COLO829 (cell line): ENCODE measurements around the gene DTX3.
"Not testable (repeated sequence)": the region's sequence is repeated elsewhere in the genome, so short reads cannot be mapped to it uniquely, and the experiment has no call there.

Source experiments
- DNase-seq: peaks from one replicate; pipeline ENCODE4 v3.0.0; 2012; ENCODE audit warnings: low spot score

The DTX3 gene

DNA sequence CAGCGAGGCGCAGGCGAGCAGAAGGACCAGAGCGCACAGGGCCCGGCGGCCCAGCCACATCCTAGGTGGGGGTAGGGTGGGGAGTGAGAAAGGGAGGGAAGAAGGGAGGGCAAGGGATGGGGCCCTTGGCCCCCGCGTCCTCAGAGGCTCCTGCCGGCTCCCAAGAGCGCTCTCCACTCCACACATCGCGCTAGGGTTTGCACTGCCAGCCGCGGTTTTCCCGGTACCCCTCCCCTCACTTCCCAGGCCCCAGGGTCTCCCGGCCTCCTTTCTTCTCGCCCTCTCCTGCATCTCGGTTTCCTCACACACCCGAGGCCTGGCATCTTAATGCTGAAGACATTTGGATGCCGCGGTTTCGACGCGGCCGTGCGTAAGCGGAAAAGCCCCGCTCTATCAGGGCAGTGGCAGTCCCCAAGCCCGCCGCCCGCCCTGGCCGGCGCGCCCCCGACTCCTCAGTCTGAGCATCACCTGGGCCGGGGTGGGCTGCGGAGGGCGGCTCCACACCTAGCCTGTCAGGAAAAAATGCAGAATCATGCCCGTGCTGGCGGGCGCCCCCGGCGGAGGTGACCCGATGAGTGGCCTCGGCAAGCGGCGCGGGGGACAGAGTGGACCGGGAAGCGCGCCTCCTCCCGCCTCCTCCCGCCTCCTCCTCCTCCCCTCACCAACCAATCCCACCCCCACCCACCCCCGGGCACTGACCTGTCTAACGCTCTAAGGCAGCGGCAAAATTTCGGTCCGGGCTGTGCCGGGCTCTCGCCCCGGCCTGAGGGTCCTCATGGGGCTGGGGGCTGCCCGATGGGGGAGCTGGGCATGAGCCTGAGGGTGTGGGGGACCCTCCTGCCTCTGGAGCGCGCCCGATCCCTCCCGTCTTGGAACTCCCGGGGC lies 27.7 kb downstream of the DTX3 start:
- no peak for DNase-seq

- DNase-seq = peak; percentile 57
These were observed 28.6 kb downstream of the DTX3 start, which contains the start of gene B4GALNT1 for GRCh38 chr12:57632958-57633840. Gene B4GALNT1, minus strand, starts transcription at chr12:57633201. Its CDS starts 1,069 bp downstream, at chr12:57632132.

DNA sequence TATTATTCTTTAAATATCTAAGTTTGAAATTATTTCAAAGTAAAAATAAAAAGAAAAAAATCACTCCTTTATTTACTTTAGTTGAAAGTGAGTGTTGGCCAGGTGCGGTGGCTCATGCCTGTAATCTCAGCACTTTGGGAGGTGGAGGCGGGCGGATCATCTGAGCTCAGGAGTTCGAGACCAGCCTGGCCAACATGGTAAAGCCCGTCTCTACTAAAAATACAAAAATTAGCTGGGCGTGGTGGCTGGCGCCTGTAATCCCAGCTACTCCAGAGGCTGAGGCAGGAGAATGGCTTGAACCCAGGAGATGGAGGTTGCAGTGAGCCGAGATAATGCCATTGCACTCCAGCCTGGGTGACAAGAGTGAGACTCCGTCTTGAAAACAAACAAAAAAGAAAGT lies 32.1 kb downstream of the DTX3 start:
- DNase-seq = not testable (repeated sequence)

GRCh38 chr12:57637364-57637763 lies 32.7 kb downstream of the DTX3 start:
- DNase-seq = no peak

- no peak for DNase-seq
These were observed 33.5 kb downstream of the DTX3 start for GRCh38 chr12:57638096-57638495.

DNA sequence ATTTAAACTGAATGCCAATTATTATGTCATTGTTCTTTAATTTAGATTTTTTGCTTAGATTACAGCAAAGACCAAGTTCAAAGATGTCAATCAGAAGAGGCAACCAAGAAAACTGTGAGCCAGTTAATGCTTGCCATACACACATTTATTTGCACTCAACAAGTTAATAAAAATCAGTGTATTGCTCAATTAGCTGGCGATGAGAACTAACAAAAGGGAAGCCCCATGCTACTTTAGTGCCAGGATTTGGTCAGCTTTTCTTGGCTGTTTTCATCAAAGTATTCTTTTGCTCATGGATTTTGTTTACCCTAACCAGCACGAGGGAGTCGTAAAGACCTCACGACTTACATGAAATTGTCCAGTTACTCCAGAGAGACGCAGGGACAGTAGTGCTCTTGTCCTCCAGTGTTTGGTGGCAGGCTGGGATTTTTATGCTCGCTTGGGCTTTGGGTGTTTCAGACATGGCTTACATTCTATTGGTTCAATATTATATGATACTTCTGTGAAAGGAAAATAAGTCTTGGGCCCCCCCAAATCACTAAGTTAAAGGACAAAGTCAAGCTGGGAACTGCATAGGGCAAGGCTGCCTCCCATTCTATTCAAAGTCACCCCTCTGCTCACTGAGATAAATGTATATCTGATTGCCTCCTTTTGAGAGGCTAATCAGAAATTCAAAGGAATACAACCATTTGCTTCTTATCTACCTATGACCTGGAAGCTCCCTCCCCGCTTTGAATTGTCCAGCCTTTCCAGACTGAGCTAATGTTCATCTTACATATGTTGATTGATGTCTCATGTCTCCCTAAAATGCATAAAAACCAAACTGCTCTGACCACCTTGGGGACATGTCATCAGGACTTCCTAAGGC lies 35.8 kb downstream of the DTX3 start:
- no peak for DNase-seq

- DNase-seq = no peak
These were observed 37.2 kb downstream of the DTX3 start for GRCh38 chr12:57641699-57642442.

DNA sequence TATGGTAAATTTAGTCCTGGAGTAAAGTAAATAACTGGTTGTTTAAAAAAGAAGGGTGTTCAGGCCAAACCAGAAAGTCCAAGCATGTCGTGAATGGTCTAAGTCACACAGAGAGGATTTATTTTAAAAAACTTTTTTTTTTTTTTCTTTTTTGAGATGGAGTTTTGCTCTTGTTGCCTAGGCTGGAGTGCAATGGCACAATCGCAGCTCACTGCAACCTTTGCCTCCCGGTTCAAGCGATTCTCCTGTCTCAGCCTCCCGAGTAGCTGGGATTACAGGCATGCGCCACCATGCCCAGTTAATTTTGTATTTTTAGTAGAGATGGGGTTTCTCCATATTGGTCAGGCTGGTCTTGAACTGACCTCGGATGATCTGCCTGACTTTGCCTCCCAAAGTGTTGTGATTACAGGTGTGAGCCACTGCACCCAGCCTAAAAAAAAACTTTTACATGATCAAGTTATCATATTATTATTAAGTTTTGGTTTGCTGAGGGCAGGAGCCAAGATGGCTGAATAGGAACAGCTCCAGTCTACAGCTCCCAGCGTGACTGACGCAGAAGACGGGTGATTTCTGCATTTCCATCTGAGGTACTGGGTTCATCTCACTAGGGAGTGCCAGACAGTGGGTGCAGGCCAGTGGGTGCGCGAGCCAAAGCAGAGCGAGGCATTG lies 41.5 kb downstream of the DTX3 start:
- DNase-seq = not testable (repeated sequence)

GRCh38 chr12:57646659-57647049 lies 42.0 kb downstream of the DTX3 start:
- not testable (repeated sequence) for DNase-seq

GRCh38 chr12:57654042-57654441 lies 49.4 kb downstream of the DTX3 start:
- DNase-seq = no peak

DNA sequence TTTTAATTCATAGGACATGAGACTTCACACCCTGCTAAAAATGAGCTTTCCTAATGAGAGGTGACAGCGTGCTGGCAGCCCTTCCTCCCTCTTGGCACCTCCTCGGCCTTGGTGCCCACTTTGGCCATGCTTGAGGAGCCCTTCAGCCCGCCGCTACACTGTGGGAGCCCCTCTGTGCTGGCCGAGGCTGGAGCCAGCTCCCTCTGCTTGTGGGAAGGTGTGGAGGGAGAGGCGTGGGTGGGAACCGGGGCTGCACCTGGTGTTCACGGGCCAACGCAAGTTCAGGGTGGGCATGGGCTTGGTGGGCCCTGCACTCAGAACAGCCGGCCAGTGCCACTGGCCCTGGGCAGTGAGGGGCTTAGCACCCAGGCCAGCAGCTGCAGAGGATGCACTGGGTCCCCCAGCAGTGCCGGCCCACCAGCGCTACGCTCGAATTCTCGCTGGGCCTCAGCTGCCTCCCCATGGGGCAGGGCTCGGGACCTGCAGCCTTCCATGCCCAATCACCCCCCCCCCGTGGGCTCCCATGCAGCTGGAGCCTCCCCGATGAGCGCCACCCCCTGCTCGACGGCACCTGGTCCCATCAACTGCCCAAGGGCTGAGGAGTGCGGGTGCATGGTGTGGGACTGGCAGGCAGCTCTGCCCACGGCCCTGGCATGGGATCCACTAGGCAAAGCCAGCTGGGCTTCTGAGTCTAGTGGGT lies 51.1 kb downstream of the DTX3 start:
- DNase-seq = no peak

GRCh38 chr12:57656408-57656807 lies 51.8 kb downstream of the DTX3 start:
- not testable (repeated sequence) for DNase-seq

GRCh38 chr12:57657744-57658143 lies 53.1 kb downstream of the DTX3 start:
- DNase-seq = no peak

GRCh38 chr12:57658890-57659289 lies 54.3 kb downstream of the DTX3 start:
- DNase-seq = no peak
